Endodermal cell (in vitro differentiated cells): ENCODE measurements around the gene C1QTNF6. TPM values are rescaled to one million over a fixed set of nuclear protein-coding genes. Genes with fewer than 3 reads are reported as not detected.

Source experiments
- DNase-seq: peaks from one replicate; pipeline ENCODE4 v3.0.0-alpha.2; 2017
- H3K27ac ChIP-seq: 2 replicates; pipeline ENCODE4 v1.5.1; 2013; ENCODE audit warnings: mild to moderate bottlenecking, low read depth, low read length, moderate library complexity
- H3K27me3 ChIP-seq: 2 replicates; pipeline ENCODE4 v1.6.1; 2013; ENCODE audit warnings: mild to moderate bottlenecking, low read length, moderate library complexity; ENCODE audit not compliant: insufficient read depth, control insufficient read depth, poor library complexity, severe bottlenecking
- H3K36me3 ChIP-seq: 2 replicates; pipeline ENCODE4 v1.7.0; 2013; ENCODE audit warnings: mild to moderate bottlenecking, low read length, moderate library complexity; ENCODE audit not compliant: control insufficient read depth, insufficient read depth
- H3K4me1 ChIP-seq: one replicate; pipeline ENCODE4 v1.7.0; 2013; ENCODE audit warnings: low read length; ENCODE audit not compliant: control insufficient read depth, insufficient read depth
- H3K4me3 ChIP-seq: 2 replicates; pipeline ENCODE4 v1.5.1; 2013; ENCODE audit warnings: mild to moderate bottlenecking, low read length, moderate library complexity
- H3K9ac ChIP-seq: 2 replicates; pipeline ENCODE4 v1.6.1; 2013; ENCODE audit warnings: mild to moderate bottlenecking, low read length, moderate library complexity; ENCODE audit not compliant: poor library complexity, severe bottlenecking; ENCODE audit errors: extremely low read depth
- H3K9me3 ChIP-seq: 2 replicates; pipeline ENCODE4 v1.6.1; 2013; ENCODE audit warnings: mild to moderate bottlenecking, low read length, moderate library complexity; ENCODE audit not compliant: control insufficient read depth
- H3K27ac Mint-ChIP-seq: 2 replicates; pipeline ENCODE4 v1.8.0; 2020; ENCODE audit warnings: mixed read lengths
- H3K27me3 Mint-ChIP-seq: 2 replicates; pipeline ENCODE4 v1.8.0; 2021; ENCODE audit warnings: mild to moderate bottlenecking, mixed read lengths; ENCODE audit not compliant: insufficient read depth
- H3K36me3 Mint-ChIP-seq: 2 replicates; pipeline ENCODE4 v1.8.0; 2020; ENCODE audit warnings: low read depth, mixed read lengths
- H3K4me1 Mint-ChIP-seq: 2 replicates; pipeline ENCODE4 v1.8.0; 2020; ENCODE audit warnings: mixed read lengths
- H3K4me3 Mint-ChIP-seq: 2 replicates; pipeline ENCODE4 v1.8.0; 2020; ENCODE audit warnings: mild to moderate bottlenecking, moderate library complexity, mixed read lengths
- H3K9me3 Mint-ChIP-seq: 2 replicates; pipeline ENCODE4 v1.8.0; 2020; ENCODE audit warnings: mild to moderate bottlenecking, mixed read lengths
- CTCF ChIP-seq: fragments of 200-600 bp; sonication (generic); conservative IDR thresholded peaks from 2 replicates; pipeline ENCODE4 v1.5.0; 2021; ENCODE audit warnings: antibody characterized with exemption, mild to moderate bottlenecking
- WGBS, 2 experiments: methylation state at CpG; one replicate each; pipeline versions ENCODE4 v1.1.5 to v1.1.7; 2013; ENCODE audit warnings: missing lambda C conversion rate in 2 of 2, mixed read lengths in 1 of 2; ENCODE audit not compliant: insufficient coverage in 1 of 2, insufficient read length in 1 of 2; 5-methylcytosine and 5-hydroxymethylcytosine counted together
- total RNA-seq, 2 donors: library from RNA; stranded (reverse); fragmentation: NEBNext Ultra II Directional in 1 of 2; extraction: Animal tissue kit (Norgen Biotek cat#: 25700) in 1 of 2; gene quantifications; 2 replicates in 1 of 2; 3 replicates in 1 of 2; pipeline ENCODE4 v1.2.1, GENCODE V29; 2021

Gene C1QTNF6
- total RNA-seq, 2 donors from 2014 or later: 15.5 to 16.9 TPM

- H3K36me3 Mint-ChIP-seq: no peaks in the 10 kb centered on the region
- no peak overlapping the region for H3K27ac Mint-ChIP-seq
- H3K4me3 Mint-ChIP-seq: no peak overlapping the region
- Histone ChIP-seq H3K27me3 (no peaks in the 10 kb centered on the region), H3K27ac (no peak overlapping the region), H3K9ac (no peak overlapping the region), H3K9me3 (no peaks in the 10 kb centered on the region), H3K36me3 (no peaks in the 10 kb centered on the region), H3K4me1 (no peaks in the 10 kb centered on the region), H3K4me3 (no peak overlapping the region)
- peaks cover 7% of the 10 kb centered on the region for H3K27me3 Mint-ChIP-seq
- no peak for TF ChIP-seq CTCF
- 94 to 96% methylated on average over 6 to 7 of the region's 7 CpGs for WGBS, 2 experiments
- peaks cover 2% of the 10 kb centered on the region for H3K4me1 Mint-ChIP-seq
- DNase-seq: no peak
- no peaks in the 10 kb centered on the region for H3K9me3 Mint-ChIP-seq
Observed at GRCh38 chr22:37207981-37208380, 19.9 kb upstream of the C1QTNF6 start.

- Histone ChIP-seq H3K36me3 (no peaks in the 10 kb centered on the region), H3K9ac (no peak overlapping the region), H3K4me1 (no peaks in the 10 kb centered on the region), H3K27me3 (no peaks in the 10 kb centered on the region), H3K4me3 (no peak overlapping the region), H3K27ac (no peak overlapping the region), H3K9me3 (no peaks in the 10 kb centered on the region)
- H3K27ac Mint-ChIP-seq: no peak overlapping the region
- no peaks in the 10 kb centered on the region for H3K36me3 Mint-ChIP-seq
- peaks cover under 1% of the 10 kb centered on the region for H3K4me1 Mint-ChIP-seq
- 93 to 97% methylated on average over 36 to 71 of the region's 71 CpGs for WGBS, 2 experiments
- no peak overlapping the region for H3K4me3 Mint-ChIP-seq
- H3K27me3 Mint-ChIP-seq: peaks cover 7% of the 10 kb centered on the region
- no peak for TF ChIP-seq CTCF
- no peaks in the 10 kb centered on the region for H3K9me3 Mint-ChIP-seq
- no peak for DNase-seq
Observed at GRCh38 chr22:37206841-37207821, 19.1 kb upstream of the C1QTNF6 start.

DNA sequence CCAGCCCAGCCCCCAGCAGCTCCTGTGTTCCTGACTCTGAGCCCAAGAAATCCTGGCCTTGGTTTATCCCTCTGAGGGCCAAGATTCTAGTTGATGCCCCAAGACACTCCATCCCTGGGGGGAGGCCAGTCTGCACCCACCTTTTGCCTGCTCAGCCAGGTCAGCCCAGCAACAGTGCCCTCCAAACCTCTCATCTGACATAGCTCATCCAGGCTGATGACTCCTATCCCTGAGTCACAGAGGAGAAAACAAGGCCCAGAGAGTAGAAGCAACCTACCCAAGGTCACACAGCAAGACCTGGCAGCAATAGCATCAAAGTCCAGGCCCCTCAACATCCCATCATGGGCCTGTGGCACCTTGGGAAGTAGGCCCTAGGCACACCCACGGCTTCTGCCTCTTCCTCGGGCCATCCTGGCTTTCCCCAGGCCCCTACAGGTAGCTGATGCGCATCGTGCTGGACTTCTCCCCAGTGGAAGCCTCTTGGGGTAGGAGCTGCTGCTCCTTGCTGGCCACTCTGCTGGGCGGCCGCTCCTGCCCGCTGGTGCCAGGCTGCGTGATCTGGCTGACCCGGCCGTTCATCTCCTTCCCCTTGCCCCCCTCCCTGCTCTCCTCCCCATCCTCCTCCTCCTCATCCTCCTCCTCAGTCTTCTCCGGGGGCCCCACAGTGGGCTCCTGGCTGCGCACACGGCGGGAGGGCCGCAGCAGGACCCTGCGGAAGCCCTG lies 18.2 kb upstream of the C1QTNF6 start:
- no peaks in the 10 kb centered on the region for H3K27me3 ChIP-seq
- H3K36me3 Mint-ChIP-seq: no peaks in the 10 kb centered on the region
- no peaks in the 10 kb centered on the region for H3K36me3 ChIP-seq
- H3K27me3 Mint-ChIP-seq: peaks cover 7% of the 10 kb centered on the region
- H3K27ac ChIP-seq: no peak overlapping the region
- H3K9me3 ChIP-seq: no peaks in the 10 kb centered on the region
- peaks cover 5% of the 10 kb centered on the region for H3K4me1 Mint-ChIP-seq
- no peak overlapping the region for H3K27ac Mint-ChIP-seq
- no peaks in the 10 kb centered on the region for H3K9me3 Mint-ChIP-seq
- no peak for TF ChIP-seq CTCF
- WGBS, 2 experiments: 91 to 100% methylated on average over 4 to 16 of the region's 16 CpGs
- H3K4me3 ChIP-seq: no peak overlapping the region
- no peak overlapping the region for H3K9ac ChIP-seq
- no peak for DNase-seq
- H3K4me3 Mint-ChIP-seq: no peak overlapping the region
- H3K4me1 ChIP-seq: no peaks in the 10 kb centered on the region
